Esophagus muscularis mucosa (tissue), 4 donors: ENCODE results near the gene C16orf74.

Experiments
- CTCF ChIP-seq, 3 experiments: fragments of 200-600 bp in 2 of 3; fragments of 450-650 bp in 1 of 3; sonication (generic) in 2 of 3; IDR thresholded peaks; one replicate each; pipeline ENCODE4 v1.5.1; 2017 to 2019; ENCODE audit warnings: antibody characterized with exemption in 3 of 3, mild to moderate bottlenecking in 2 of 3, moderate library complexity in 1 of 3
- EP300 ChIP-seq: sonication (generic); formaldehyde crosslinking; IDR thresholded peaks from one replicate; pipeline ENCODE4 v1.6.1; 2017; ENCODE audit warnings: antibody characterized with exemption
- POLR2A ChIP-seq: fragments of 450-650 bp; IDR thresholded peaks from one replicate; pipeline ENCODE4 v1.6.1; 2017; ENCODE audit warnings: antibody characterized with exemption, moderate library complexity, mild to moderate bottlenecking, low read depth
- POLR2AphosphoS5 ChIP-seq, 2 donors: sonication (generic); formaldehyde crosslinking; IDR thresholded peaks; one replicate each; pipeline ENCODE4 v1.6.1; 2017; ENCODE audit warnings: antibody characterized with exemption in 2 of 2

- no peak for TF ChIP-seq CTCF (IDR thresholded peaks at IDR 0.05)
- no peak for TF ChIP-seq POLR2A
- no peak for TF ChIP-seq EP300
- TF ChIP-seq POLR2AphosphoS5 (IDR thresholded peaks at IDR 0.05) = no peak
Observed at GRCh38 chr16:85793662-85794298, 42.9 kb upstream of the C16orf74 start.
